ENCODE measurements around the gene IAPP.

- no peak for TF ChIP-seq EZH2 (IDR thresholded peaks at IDR 0.05; ENCODE audit: low read length)
- no peak for TF ChIP-seq CTCF (optimal IDR thresholded peaks at IDR 0.05 in 1 of 3, IDR thresholded peaks at IDR 0.05 in 1 of 3, conservative IDR thresholded peaks at IDR 0.05 in 1 of 3; ENCODE audit: extremely low read depth in 1 of 3, insufficient read depth in 2 of 3, low read length in 3 of 3)
These were observed at the start of gene IAPP for GRCh38 chr12:21372602-21373001.

All from keratinocyte (primary cell).